GM12873 (cell line): ENCODE measurements around the gene FTSJ1.

Experiments used
- CTCF ChIP-seq: IDR thresholded peaks from 2 replicates; pipeline ENCODE4 v1.5.1; 2012; ENCODE audit warnings: low read depth, mild to moderate bottlenecking, moderate library complexity, low read length, control low read depth; ENCODE audit not compliant: insufficient read depth; ENCODE audit errors: missing control alignments

FTSJ1 gene

GRCh38 chrX:48493890-48494364, 17.9 kb downstream of the FTSJ1 start:
- TF ChIP-seq CTCF: peak; percentile 16

DNA sequence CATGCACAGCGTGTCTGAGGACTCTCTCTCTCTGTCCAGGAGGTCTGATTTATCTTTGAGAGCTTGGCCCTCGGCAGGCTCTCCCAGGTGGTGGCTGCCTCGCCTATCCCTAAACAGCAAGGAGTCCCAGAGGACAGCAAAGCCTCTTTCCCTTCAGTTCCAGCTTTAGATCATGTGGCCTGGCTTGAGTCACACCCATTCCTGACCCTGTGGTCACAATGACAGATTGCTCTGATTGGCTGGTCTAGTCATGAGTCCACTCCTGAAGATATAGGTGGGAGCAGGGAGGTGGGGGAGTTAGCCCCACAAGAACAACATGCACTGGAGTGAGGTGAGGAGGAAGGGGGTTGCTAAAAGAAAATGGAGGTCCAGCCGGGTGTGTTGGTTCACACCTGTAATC, 20.7 kb downstream of the FTSJ1 start:
- no peak for TF ChIP-seq CTCF

DNA sequence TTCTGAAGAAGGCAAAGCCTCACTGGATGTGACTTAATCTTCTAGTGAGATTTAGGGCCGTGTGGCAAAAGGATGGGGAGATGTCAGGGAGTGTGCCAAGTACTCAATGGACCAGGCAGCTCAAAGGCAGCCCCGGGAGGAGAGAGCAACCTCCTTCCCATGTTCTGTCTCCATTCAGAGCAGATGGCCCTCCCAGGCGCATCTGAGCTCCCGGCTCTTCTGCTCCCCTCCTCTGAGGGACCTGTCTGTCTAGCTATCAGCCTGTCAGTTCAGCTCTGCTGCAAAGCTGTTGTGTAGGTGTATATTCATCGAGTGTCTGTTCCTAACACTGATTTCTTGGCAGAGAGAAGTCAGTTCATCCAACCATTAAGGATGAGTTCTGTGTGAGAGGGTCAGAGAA, 21.9 kb downstream of the FTSJ1 start:
- TF ChIP-seq CTCF: no peak

GRCh38 chrX:48498374-48498809, 22.4 kb downstream of the FTSJ1 start:
- no peak for TF ChIP-seq CTCF

DNA sequence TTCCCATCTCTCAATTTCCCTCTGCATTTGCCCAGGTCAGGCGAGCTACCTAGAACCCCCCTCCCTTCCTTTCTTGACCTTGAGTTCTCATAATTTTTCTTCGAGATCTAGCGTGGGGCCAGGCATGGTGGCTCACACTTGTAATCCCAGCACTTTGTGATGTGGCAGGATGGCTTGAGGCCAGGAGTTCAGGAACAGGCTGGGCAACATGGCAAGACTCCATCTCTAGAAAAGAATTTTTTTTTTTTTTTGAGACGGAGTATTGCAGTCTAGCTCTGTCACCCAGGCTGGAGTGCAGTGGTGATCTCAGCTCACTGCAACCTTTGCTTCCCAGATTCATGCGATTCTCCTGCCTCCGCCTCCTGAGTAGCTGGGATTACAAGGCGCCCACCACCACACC, 28.3 kb downstream of the FTSJ1 start:
- TF ChIP-seq CTCF: no peak

GRCh38 chrX:48505481-48505880, 29.5 kb downstream of the FTSJ1 start:
- TF ChIP-seq CTCF: no peak

DNA sequence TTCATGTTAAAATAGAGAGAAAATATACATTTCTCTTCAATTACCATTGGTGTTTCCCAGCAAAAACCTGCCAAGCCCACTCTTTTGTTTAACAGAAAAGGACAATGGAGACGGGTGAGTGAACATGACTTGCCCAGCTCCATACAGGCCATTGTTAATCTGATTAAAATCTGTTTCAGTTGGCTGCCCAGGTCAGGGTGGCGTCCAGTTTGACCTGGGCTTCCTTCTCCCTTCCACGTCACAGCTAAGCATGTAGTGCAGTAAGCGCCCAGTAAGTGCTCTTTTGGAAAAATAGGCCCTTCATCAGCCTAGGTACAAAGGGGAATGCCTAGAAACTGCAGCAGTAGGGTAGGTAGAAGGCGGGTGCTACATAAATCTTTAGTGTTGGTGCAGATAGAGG, 31.2 kb downstream of the FTSJ1 start:
- TF ChIP-seq CTCF: no peak
